Measurements from ENCODE around the gene CDC14C. TPM values are rescaled to one million over a fixed set of nuclear protein-coding genes. Genes with fewer than 3 reads are reported as not detected.

Gene CDC14C
- total and polyA plus RNA-seq, 9 of the 15 experiments (the other 6 are each of a cell fraction or from before 2014, with no cell fraction given): not detected

- TF ChIP-seq ZNF318 (IDR thresholded peaks at IDR 0.05; ENCODE audit: borderline replicate concordance in 1 of 2, low read depth in 1 of 2) (no peak), RREB1 (CRISPR knock-in tag; IDR thresholded peaks at IDR 0.05) (no peak), SOX6 (IDR thresholded peaks at IDR 0.05) (no peak), HINFP (tag; conservative IDR thresholded peaks at IDR 0.05; ENCODE audit: low read depth) (no peak), POLR2AphosphoS2 (IDR thresholded peaks at IDR 0.05; ENCODE audit: low read length) (no peak), RUNX1 (IDR thresholded peaks at IDR 0.05; ENCODE audit: low read depth) (no peak), ZNF121 (CRISPR knock-in tag; conservative IDR thresholded peaks at IDR 0.05) (no peak)
Observed at GRCh38 chr7:48964074-48964473, 39.7 kb downstream of the CDC14C start (continued).
